Activated CD8-positive, alpha-beta memory T cell treated with anti-CD3 and anti-CD28 coated beads for 48 hours (primary cell): ENCODE data around the gene EFL1.
"Not testable (repeated sequence)": the region's sequence is repeated elsewhere in the genome, so short reads cannot be mapped to it uniquely, and the experiment has no call there.

Experiments used
- DNase-seq, 3 experiments: peaks; one replicate each; pipeline ENCODE4 v3.0.0-alpha.2; 2020; ENCODE audit warnings: low read depth in 2 of 3, low spot score in 2 of 3

Gene EFL1

GRCh38 chr15:82204575-82204974 is 58.0 kb downstream of the EFL1 start:
- not testable (repeated sequence) for DNase-seq

GRCh38 chr15:82197733-82198594 is 64.6 kb downstream of the EFL1 start:
- peak in 1 of 3 experiments; percentile 32 for DNase-seq

- DNase-seq: no peak
Observed at GRCh38 chr15:82196353-82196752, 66.2 kb downstream of the EFL1 start.

- DNase-seq: not testable (repeated sequence)
Observed at GRCh38 chr15:82195818-82196217, 66.7 kb downstream of the EFL1 start.

GRCh38 chr15:82194488-82194887 is 68.0 kb downstream of the EFL1 start:
- DNase-seq: not testable (repeated sequence)

GRCh38 chr15:82193435-82193834 is 69.1 kb downstream of the EFL1 start:
- not testable (repeated sequence) for DNase-seq

GRCh38 chr15:82192394-82192793 is 70.1 kb downstream of the EFL1 start:
- not testable (repeated sequence) for DNase-seq

- no peak for DNase-seq
Observed at GRCh38 chr15:82186719-82187406, 75.7 kb downstream of the EFL1 start.

- no peak for DNase-seq
Observed at GRCh38 chr15:82186161-82186560, 76.4 kb downstream of the EFL1 start.

- no peak for DNase-seq
Observed at GRCh38 chr15:82184776-82185175, 77.8 kb downstream of the EFL1 start.

- DNase-seq: no peak
Observed at GRCh38 chr15:82184355-82184754, 78.2 kb downstream of the EFL1 start.

- DNase-seq: no peak
Observed at GRCh38 chr15:82183121-82184031, 79.2 kb downstream of the EFL1 start.

GRCh38 chr15:82181371-82181770 is 81.2 kb downstream of the EFL1 start:
- no peak for DNase-seq

GRCh38 chr15:82178061-82178460 is 84.5 kb downstream of the EFL1 start:
- no peak for DNase-seq

- no peak for DNase-seq
Observed at GRCh38 chr15:82177291-82178010, 85.1 kb downstream of the EFL1 start.

- DNase-seq: no peak
Observed at GRCh38 chr15:82176542-82176941, 86.0 kb downstream of the EFL1 start.

GRCh38 chr15:82174471-82175235 is 87.9 kb downstream of the EFL1 start:
- no peak for DNase-seq

GRCh38 chr15:82173108-82173507 is 89.4 kb downstream of the EFL1 start:
- no peak for DNase-seq

GRCh38 chr15:82172506-82172905 is 90.0 kb downstream of the EFL1 start:
- no peak for DNase-seq

GRCh38 chr15:82168757-82169156 is 93.8 kb downstream of the EFL1 start:
- no peak for DNase-seq
